Measurements from ENCODE around the gene POLR3G.

Gene POLR3G

DNA sequence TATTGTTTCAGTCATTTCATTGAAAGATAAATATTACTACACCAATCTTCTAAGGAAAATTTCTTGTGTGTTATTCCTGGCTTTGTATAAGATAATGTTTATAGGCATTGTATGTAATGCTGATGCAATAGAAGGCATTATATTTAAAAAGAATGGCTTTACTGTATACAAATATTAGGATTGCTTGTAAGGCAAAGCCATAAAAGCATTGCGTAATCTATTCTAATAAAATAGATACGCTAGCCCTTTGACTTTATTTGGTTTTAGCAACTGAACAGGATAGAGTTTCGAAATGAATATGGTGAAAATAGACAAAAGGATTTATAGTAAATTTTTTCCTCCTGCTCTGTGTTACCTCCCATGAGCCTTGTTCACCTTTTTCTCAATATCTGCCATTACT is 60.3 kb downstream of the POLR3G start:
- Histone ChIP-seq H3K27ac (no peak overlapping the region), H3K4me3 (no peak overlapping the region)
- no peak for DNase-seq (ENCODE audit: low spot score)
- TF ChIP-seq, protein P1, sequence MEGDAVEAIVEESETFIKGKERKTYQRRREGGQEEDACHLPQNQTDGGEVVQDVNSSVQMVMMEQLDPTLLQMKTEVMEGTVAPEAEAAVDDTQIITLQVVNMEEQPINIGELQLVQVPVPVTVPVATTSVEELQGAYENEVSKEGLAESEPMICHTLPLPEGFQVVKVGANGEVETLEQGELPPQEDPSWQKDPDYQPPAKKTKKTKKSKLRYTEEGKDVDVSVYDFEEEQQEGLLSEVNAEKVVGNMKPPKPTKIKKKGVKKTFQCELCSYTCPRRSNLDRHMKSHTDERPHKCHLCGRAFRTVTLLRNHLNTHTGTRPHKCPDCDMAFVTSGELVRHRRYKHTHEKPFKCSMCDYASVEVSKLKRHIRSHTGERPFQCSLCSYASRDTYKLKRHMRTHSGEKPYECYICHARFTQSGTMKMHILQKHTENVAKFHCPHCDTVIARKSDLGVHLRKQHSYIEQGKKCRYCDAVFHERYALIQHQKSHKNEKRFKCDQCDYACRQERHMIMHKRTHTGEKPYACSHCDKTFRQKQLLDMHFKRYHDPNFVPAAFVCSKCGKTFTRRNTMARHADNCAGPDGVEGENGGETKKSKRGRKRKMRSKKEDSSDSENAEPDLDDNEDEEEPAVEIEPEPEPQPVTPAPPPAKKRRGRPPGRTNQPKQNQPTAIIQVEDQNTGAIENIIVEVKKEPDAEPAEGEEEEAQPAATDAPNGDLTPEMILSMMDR (IDR thresholded peaks at IDR 0.05) = no peak

DNA sequence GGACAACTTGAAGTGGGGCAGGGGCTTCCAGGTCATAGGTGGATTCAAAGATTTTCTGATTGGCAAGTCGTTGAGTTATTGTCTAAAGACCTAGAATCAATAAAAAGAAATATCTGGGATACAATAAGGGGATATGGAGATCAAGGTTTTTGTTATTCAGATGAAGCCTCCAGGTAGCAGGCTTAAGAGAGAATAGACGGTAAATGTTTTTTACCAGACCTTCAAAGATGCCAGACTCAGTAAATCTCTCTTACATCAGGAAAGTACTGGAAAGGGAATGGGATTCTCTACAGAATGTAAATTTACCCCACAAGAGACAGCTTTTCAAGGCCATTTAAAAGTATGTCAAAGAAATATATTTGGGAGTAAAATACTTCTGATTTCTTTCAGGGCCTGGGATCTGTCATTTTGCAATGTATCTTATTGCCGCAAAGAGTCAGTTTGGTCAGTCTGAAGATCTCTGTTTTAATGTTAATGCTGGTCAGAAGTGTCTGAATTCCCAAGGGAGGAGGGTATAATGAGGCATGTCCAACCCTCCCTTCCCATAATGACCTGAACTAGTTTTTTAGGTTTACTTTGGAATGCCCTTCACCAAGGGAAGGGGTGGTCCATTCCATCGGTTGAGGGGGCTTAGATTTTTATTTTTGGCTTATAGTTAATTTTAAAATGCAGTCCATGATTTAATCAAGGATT is 68.3 kb downstream of the POLR3G start:
- DNase-seq (ENCODE audit: low spot score) = no peak
- no peak overlapping the region for H3K4me3 ChIP-seq
- TF ChIP-seq, protein P1 (IDR thresholded peaks at IDR 0.05) = no peak
- H3K27ac ChIP-seq = no peak overlapping the region

DNA sequence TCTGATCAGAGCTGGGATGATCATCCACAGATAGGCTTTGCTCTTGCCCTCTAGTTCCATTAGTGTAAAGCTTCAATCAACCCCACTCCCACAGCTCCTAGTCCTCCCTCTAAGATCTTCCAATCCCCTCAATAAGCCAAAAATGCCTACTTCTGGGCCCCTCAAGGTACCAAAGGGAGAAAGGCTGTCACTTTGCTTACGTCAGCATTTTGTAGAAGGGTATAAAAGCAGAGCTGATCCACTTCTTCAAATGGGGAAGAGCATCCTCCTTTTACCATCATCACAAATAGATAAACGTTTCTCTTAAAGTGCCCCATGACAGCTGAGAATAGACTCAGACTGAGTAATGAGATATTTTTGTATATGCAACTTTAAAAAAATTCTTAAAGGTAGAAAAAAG is 70.8 kb downstream of the POLR3G start:
- TF ChIP-seq, protein P1 (IDR thresholded peaks at IDR 0.05) = no peak
- DNase-seq (ENCODE audit: low spot score) = no peak
- no peak overlapping the region for H3K4me3 ChIP-seq
- H3K27ac ChIP-seq = no peak overlapping the region

DNA sequence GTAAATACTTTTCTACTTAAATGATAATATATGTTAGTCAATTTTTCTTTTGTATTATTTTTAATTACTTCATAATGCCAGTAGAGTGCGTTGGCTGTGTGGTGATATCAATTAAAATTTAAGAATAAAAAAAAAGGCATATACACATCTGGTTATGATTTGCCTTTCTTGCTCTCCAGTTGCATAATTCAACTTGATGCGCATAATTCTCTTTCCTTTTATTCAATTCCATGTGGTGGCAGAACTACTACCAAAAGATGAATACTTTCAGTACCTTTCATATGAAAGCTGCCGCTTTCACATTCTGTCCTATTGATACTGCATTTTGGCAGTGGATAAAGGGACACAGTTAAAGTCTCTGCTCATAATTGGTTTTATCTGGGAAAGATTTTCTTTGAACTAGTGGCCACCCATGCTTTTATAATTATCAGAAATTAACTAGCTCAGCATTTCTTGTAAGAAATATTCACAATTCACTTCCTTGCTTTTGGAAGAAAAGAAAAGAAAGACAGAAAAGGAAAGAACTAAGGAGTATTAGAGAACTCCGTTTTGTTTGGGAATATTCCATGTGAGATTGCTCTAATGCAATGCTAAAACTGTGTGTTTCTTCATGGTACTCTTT is 71.7 kb downstream of the POLR3G start:
- DNase-seq (ENCODE audit: low spot score) = no peak
- TF ChIP-seq, protein P1 (IDR thresholded peaks at IDR 0.05) = no peak
- H3K27ac ChIP-seq = no peak overlapping the region
- no peak overlapping the region for H3K4me3 ChIP-seq

DNA sequence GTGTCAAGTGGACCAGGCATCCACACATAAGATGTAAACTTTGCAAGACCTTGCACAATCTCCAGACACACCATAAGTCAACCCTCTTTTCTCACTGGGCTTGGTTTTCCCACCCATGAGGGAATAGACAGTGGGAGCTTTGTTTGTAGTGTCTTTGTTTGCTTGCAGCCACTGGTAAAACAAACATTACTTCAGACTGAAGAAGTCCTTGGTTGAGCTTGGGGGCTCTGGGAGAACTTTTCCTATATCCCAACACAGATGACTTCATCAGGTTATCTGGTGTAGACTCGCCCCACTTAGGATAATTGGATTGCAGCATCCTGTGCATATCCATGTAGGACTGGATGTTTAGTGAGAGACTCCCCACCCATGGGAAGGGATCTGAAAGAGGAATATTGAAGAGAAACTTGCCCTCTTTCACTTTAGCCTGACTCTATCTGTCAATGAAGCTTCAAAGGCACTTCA is 72.4 kb downstream of the POLR3G start:
- no peak overlapping the region for H3K27ac ChIP-seq
- TF ChIP-seq, protein P1 (IDR thresholded peaks at IDR 0.05) = no peak
- H3K4me3 ChIP-seq = no peak overlapping the region
- DNase-seq (ENCODE audit: low spot score) = no peak

DNA sequence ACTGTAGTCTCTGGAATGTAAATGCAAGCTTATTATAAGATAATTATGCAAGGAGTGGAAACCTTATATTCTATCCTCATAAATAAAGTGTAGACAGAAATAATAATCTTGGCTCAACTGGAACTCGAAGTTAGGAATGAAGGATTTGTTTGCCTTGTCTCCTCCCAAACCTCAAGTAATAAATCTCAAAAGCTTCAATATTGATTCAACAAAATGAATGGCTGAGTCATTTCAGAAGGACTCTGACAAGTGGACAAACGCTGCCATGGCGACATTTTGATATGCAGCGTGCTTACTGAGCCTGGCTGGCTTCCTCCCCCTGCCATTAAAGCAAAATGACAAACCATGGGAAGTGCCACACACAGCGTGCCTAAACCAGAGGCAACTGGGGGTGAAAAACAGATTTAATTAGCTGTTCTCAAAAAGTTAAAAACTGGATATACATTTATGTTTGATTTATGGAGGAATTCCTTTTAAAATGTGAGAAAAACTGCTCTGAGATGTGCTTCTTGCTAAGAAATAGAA is 73.5 kb downstream of the POLR3G start:
- TF ChIP-seq, protein P1 (IDR thresholded peaks at IDR 0.05) = no peak
- DNase-seq (ENCODE audit: low spot score) = no peak
- no peak overlapping the region for H3K4me3 ChIP-seq
- H3K27ac ChIP-seq = no peak overlapping the region

DNA sequence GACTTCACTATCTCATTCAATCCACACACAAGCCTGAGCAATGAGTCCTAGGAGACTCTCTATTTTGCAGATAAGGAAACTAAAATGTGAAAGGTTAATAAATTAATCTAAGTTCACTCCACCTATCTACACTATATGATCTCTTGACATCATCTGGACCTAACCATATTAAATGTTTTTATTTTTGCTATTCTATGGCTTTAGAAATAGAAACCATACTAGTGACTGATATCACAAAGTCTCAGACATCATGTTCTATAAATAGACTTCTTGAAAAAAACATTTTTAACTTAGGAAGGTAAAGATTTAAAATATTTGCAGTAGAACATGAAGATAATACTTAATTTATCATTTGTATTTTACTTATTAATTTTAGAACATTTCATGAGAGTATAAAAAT is 74.6 kb downstream of the POLR3G start:
- H3K4me3 ChIP-seq = no peak overlapping the region
- TF ChIP-seq, protein P1 (IDR thresholded peaks at IDR 0.05) = no peak
- DNase-seq (ENCODE audit: low spot score) = no peak
- no peak overlapping the region for H3K27ac ChIP-seq

All from coronary artery (tissue), 2 donors.